HG03060 (cell line): ENCODE data around the gene GLIPR2.
A peak's percentile ranks its signal among the peaks of the same experiment; 100 is the strongest.
"Not testable (repeated sequence)": the region's sequence is repeated elsewhere in the genome, so short reads cannot be mapped to it uniquely, and the experiment has no call there.

Experiments
- ATAC-seq: cut with Tn5 transposase; IDR thresholded peaks from one replicate; pipeline ENCODE4 v1.9.1; 2021; ENCODE audit warnings: low read depth, moderate number of reproducible peaks; ENCODE audit not compliant: unreplicated experiment

GLIPR2 gene, protein sequence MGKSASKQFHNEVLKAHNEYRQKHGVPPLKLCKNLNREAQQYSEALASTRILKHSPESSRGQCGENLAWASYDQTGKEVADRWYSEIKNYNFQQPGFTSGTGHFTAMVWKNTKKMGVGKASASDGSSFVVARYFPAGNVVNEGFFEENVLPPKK

DNA sequence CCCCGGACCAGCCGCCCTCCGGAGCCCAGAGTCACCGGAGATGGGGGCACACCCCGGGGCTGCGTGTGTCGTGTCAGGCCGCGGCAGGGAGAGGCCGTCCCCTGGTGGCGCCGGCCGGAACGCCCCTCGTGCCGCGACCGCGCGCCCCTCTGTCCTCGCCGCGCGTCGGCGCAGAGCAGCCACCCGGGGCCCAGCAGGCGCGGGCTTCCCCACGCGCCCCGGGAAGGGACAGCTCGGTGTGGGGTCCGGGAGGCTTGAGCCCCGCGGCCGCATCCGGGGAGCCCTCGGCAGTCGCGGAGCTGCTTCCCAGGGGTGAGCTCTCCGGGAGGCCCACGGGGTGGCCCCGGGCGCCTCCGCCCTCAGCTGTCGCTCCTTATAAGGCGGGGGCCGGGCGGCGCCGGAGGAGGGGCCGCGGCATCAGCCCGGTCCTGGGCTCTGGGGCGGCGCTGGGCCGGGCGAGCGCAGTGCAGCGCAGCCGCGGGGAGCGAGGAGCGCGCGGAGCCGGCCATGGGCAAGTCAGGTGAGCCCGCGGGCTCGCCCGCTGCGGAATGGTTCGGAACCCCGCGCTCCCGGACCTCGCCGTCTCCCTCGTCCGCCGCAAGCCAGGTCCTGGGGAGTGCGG lies at the start of gene GLIPR2:
Gene GLIPR2 (plus strand): TSS at position 462 of the 622 bp plus-strand sequence. CDS start 46 bp downstream, at position 508.
- no peak for ATAC-seq

DNA sequence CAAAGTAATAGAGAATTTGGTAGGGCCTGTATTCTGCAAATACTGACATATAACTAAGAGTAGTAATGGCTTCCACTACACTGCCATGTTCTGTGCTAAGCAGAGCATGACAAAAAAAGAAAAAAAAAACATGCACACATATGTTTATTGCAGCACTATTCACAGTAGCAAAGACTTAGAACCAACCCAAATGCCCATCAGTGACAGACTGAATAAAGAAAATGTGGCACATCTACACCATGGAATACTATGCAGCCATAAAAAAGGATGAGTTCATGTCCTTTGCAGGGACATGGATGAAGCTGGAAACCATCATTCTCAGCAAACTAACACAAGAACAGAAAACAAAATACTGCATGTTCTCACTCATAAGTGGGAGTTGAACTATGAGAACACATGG lies 49.5 kb upstream of the GLIPR2 start:
- not testable (repeated sequence) for ATAC-seq

DNA sequence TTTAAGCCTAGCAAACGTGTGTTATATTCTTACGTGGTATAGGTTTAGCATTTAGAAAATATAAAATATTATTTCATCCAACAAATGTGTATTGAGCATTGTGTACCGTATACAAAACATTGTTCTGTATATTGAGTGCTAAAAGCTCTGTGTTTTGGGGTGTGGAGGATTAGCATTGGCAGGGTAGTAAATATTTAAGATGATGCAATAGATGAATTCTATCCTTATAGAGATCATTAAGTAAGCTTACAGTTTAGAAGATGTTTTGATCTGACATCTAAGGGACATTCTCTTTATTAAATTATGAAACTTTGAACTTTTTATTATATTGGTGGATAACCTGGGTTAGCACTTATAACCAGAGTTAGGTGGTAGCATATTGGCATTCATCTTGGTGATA lies 48.5 kb upstream of the GLIPR2 start:
- ATAC-seq, result no peak

DNA sequence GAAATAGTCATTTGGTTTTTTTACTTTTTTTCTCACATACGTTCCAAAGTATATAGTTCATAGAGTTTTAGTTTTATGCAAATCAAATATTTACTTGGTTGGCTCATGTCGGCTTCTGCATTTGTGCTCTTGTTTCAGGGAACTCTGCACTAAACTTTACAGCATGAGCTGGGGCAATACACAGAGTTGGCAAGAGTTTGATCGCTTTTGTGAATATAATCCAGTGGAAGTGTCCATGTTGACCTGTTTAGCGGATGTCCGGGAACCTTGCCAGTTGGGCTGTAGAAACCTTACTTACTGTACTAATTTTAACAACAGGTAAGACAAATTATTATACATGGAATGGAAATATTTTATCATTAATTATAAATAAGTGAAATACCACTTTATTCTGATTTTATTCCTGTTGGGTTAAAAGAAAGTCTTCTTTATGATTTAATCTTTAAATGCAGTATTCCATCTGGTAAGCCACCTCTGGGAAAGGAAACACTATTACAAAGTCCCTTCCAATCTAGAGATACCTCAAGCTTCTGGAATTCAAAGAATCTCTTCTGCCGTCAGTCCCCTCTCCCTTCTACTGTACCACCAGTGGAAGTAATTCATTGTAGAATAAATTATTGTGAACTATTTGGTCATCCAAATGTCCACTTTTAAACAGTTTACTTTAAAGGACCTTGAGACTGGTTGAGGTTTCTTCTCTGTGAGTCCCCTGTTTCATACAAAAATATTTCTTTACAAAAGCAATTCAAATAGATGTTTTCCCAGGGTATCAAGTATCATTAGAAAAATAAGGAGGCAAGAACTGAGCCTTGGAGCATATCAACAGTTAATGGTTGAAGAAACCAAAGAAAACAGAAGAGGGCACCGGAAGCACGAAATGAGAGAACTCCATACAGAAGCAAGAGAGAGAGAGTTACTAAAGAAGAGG lies 45.2 kb upstream of the GLIPR2 start:
- no peak for ATAC-seq

DNA sequence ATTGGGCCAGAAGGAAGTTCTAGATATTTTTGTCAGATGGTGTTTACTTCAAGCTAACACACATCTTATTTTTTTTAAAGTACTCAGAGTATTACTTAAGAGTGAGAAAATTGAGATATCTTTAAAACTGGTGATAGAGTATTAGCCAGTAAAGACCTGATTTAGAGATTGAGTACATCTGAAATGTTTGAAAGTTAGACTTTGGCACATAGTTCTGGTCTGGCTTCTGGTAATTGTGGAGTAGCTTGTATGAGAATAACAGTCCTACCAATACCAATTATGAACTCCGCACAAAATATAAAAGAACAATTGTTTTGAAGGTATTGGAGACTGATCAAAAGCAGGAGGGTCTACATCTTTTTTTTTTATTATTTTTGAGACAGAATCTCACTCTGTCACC lies 44.5 kb upstream of the GLIPR2 start:
- no peak for ATAC-seq

DNA sequence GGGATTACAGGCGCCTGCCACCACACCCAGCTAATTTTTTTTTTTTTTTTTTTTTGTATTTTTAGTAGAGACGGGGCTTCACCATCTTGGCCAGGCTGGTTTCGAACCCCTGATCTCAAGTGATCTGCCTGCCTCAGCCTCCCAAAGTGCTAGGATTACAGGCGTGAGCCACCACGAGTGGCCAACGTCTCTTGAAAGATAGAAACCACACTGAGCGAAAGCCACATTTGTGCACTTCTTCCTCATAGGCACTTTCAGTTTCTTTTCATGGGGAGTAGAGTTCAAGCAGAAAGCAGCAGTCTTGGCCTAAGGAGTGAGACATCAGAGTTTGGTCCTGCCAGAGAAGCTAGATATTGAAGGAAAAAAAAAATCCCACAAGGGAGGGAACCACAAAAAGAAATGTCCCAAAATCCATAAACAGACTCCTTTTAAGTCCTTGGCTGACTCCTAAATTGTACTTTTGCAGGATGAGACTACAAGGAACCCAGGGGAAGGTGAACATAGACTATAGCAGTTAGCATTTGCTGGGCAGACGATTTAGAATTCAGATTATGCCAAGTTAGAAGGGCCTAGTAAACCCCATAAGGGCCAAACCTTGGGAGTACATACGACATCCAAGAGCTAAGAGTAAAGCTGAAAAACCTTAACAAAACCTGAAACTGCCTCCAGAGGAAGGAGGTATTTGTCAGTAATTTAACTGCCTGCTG lies 43.9 kb upstream of the GLIPR2 start:
- peak; percentile 49 for ATAC-seq

DNA sequence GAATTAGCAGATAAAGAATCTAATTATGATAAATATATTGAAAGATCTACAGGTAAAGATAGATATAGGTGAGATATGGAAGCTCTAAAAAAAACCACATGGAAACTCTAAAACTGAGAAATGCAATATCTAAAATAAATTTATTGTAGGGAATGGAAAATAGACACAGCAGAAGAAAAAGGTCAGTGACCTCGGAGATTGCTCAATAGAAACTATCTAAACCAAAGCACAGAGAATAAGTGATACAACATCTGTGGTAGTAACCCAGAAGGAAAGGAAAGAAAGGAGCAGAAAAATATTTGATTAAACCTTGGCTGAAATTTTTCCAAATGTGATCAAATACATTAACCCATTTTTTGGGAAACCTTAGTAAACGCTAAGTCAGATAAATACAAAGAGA lies 43.1 kb upstream of the GLIPR2 start:
- ATAC-seq, result no peak

DNA sequence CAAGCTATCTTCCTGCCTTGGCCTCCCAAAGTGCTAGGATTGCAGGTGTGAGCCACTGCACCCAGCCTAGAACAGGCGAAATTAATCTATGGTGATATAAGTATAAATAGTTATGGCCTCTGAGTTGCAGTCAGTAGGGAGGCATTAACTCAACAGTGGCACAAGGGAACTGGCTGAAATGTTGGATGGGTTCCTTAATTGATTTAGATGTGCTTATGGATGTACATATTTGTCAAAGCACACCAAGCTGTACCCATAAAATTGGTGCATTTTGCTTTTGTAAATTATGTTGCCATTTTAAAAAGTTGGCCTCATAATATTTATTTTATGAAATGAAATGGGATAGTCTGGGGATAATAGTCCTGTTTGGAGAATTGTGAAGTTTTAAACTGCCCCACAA lies 36.8 kb upstream of the GLIPR2 start:
- ATAC-seq, result no peak

DNA sequence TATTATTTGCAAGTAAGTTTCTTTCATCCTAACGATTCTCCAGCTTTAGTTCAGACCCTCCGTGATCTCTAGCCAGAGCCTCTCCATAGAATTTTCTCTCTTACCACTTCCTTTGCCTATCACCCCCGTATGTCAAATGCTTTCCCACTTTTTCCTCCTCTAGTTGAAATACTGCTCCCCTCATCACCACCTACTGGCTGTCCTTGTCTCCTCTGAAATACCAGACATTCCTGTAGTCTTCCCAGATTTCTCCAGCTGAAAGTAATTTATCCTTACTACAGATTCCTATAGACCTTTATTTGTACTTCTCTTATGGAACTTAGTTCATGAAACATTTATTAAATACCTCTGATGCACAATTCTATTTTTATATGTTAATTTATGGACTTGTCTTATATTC lies 36.0 kb upstream of the GLIPR2 start:
- no peak for ATAC-seq

DNA sequence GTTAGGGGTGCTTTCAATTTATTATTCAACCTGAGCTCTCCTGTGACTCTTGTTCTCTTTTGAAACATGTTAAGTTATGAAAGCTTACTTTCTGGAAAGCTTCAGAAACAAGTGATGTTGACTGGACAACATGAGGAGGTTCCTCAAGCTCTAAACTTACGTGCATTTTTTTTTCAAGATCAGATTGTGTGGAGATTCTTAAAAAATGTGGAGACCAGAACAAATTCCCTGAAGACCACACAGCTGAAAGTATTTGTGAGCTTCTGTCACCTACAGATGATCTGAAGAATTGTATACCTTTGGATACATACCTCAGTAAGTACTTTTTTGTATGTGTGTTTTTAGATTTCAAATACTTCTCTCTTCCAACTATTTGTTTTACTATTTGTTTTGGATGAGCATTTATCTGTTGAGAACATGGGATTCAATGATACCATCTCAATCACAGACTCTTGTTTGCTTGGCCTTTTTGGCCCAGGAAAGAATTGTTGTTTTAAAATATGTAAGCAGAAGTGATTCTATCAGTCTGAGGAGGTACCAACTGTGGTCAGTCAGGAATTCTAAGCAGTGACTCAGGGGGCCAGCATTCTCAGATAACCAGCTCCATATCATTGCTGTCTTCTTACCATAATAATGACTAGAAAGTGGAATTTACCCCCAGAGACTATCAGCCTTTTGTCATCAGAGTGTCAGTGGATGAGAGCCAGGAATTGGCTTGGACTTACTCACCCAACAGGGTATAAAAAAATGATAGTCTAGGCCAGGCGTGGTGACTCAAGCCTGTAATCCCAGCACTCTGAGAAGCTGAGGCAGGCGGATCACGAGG lies 34.4 kb upstream of the GLIPR2 start:
- ATAC-seq, result no peak

DNA sequence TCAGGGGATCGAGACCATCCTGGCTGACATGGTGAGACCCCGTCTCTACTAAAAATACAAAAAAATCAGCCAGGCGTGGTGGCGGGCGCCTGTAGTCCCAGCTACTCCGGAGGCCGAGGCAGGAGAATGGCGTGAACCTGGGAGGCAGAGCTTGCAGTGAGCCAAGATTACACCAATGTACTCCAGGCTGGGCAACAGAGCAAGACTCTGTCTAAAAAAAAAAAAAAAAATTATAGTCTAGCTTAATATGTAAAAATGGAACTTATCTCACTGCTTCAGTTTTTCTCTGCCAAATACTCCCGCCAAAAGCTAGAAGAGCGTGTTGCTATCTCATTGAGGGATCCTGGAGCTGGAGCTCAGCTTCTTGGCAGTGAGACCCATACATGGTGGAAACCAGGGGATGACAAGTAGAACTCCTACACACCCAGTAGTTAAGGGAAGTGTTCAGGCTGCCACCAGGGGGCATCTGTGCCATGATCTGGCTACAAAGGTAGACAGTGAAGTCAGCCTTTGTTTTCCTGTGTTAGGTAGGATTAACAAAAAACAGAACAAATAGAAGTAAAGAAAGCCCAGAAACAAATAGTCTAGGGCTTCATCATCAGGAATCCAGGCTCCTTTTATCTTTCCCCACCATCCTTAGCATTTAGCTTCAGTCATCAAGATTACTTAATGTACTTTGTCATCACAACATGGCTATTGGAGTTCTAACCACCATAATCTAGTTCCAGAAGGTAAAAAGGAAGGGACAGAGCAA lies 33.6 kb upstream of the GLIPR2 start:
- no peak for ATAC-seq

DNA sequence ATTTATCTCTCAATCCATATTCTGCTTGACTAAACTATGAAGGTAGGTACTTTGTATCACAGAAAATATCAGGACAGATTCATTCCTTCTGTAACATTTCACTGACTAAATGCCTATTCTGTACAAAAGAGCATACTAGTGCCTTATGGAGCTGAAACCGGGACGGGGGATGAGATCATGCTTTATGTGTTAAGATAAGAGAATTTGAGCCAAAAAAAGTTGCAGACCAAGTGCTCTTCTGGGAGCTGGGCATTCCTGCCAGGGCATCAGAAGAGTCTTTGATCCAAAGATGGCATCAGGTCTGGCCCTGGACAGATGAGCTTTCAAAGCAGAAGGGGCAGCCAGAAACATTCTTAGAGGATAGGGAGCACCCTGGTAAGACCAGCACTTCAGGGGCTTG lies 27.5 kb upstream of the GLIPR2 start:
- no peak for ATAC-seq

DNA sequence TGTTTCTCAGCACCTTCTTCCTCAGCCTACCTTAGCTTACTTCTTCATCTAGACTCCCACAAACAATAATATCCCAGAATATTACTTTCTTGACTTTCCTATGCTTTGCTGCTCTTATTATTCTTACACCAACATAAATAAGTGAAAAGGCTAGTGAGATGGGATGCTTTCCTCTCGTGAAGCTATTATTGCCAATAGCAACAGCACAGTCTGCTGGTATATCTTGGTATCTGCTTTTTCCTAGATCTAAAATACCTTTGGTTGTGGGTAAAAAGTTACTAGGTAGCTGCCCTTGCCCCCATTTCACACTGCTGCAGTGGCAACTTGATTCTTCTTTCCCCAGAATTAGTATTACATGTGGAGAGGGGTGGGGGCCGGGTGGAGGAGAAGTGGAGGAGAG lies 26.1 kb upstream of the GLIPR2 start:
- no peak for ATAC-seq

DNA sequence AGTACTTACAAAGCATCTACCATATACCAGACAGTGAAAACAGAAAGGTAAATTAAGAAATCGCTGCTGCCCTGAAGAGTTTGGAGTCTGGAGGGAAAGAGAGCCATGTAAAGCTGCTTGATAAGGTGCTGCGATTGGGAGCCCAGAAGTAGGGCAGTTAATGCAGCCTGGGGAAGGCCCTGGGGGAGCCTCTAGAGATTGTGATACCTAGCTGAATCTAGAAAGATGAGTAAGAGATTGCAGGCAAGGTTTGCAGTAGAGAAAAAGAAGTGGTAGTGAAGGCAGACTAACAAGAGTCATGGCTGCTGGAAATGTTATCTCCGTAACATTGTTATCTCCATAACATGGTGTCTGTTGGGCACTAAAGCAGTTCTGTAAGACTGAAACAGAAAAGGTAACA lies 24.0 kb upstream of the GLIPR2 start:
- ATAC-seq, result no peak

DNA sequence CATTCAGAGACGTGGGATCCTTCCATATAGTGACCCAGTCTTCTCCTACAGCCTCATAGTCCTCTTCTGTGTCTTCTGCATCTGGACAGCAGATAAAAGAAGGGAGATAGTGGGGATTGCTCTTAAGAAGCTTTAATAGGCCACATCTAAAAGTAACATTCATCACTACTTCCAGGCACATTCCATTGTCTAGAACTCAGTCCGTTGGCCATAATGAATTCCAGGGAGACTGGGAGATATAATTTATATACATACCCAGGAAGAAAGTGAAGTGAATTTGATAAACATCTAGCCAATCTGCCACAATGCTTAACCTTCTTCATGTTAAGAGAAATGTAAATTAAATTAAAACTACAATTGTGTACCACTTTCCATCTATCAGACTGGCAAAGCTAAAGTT lies 22.5 kb upstream of the GLIPR2 start:
- ATAC-seq, result no peak

DNA sequence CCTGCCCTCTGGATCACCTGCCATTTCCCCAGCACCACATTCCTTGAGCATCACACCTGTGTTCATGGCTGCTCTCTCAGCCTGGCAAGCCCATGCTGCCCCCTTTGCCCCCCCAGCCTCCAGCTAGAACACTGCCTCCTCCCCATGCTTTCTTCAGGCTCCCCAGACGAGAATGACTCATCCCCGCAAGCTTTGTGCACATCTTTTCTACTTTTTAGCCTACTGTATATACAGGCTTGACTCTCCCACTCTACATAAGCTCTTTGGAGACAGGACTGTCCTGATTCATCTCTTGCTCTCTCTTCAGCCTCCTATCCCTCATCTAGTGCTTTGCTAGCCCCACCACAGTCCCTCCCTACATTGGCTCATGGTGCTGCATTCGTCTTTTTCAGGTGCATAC lies 19.9 kb upstream of the GLIPR2 start:
- ATAC-seq, result no peak

DNA sequence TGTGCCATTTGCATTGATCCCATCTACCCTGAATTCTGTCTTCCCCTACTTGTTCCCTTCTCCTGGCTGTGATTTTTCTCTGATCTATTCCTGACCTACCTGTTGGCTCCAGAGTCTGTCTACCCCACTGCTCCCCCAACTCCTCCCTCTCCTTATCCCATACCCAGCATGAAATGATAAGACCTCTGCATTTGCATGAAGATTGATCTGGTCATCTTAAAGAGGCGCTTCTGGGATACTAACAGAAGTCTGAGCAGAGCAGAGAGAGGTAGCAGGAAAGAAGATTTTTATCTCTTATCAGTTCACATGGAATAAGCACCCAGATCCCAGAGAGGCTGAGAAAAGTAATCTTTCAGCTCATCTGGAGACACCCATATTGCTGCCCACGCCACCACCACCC lies 18.3 kb upstream of the GLIPR2 start:
- ATAC-seq, result no peak

DNA sequence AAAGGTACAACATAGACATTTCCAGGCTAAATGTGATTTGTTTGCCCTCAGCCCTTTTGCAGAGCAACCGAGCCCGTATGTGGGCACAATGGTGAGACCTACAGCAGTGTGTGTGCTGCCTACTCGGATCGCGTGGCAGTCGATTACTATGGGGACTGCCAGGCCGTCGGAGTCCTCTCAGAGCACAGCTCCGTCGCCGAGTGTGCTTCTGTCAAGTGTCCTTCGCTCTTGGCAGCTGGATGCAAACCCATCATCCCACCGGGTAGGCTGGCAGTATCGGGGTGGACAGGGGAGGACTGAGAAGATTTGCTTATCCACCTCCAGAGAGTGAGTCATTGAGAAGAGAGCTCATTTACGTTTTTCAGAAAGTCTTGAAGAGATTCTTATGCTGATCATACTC lies 17.8 kb upstream of the GLIPR2 start:
- no peak for ATAC-seq

DNA sequence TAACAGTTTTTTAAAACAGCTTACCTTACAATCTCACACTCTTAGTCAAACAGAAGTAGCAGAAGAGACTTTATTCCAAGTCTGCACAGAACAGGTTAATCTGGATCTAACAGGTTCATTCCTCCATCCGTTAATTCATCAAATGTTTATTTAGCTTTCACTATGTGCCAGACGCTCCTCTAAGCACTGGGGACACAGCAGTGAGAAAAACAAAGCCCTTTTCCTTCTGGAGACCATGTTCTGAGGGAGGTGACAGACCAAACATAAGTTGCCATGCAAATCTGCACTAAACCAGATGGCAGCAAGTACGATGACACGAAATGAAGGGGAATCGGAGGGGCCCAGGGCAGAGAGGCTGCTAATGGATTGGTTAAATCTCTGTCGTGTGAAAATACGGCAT lies 17.1 kb upstream of the GLIPR2 start:
- no peak for ATAC-seq

DNA sequence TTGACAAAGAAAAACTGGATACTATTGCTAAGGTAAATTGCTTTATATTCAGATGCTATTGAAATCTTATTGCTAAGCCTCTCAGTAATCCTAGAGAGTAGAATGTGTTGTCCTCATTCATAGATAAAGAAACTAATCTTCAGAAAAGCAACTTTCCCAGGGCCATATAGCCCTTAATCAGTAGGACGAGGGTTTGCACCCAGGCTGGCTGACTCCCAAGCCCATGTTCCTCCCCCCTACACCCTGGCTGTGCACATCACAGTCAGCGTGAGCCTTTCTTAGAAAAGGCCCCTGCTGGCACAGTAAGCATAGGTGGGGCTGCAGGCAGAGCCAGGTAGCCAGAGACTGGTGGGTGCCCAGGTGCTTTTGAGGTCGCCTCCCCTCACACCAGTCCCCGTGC lies 15.8 kb upstream of the GLIPR2 start:
- ATAC-seq, result no peak
